ENCODE measurements around the gene PRAMEF13.
"Not testable (repeated sequence)": the region's sequence is repeated elsewhere in the genome, so short reads cannot be mapped to it uniquely, and the experiment has no call there.

GRCh38 chr1:13230601-13231000 is 29.4 kb upstream of the PRAMEF13 start:
- TF ChIP-seq CTCF (IDR thresholded peaks at IDR 0.05; ENCODE audit: low read depth, low read length); POLR2A (IDR thresholded peaks at IDR 0.05; ENCODE audit: extremely low read depth, insufficient read length): not testable (repeated sequence)
